SK-N-SH treated with all-trans-retinoic acid at 6 μM for 48 hours (cell line): Measurements from ENCODE around the gene COL4A4.

Experiments
- GLIS3 ChIP-seq: fragments of 250-450 bp; sonication (Bioruptor Pico); IDR thresholded peaks from 2 replicates; pipeline ENCODE4 v1.5.0; 2020; ENCODE audit warnings: mild to moderate bottlenecking, moderate library complexity
- ZNF565 ChIP-seq: fragments of 450-650 bp; formaldehyde crosslinking; conservative IDR thresholded peaks from 2 replicates; pipeline ENCODE4 v1.5.0; 2020; ENCODE audit warnings: low read depth, mild to moderate bottlenecking, moderate library complexity
- ZNF8 ChIP-seq: fragments of 450-650 bp; formaldehyde crosslinking; IDR thresholded peaks from 2 replicates; pipeline ENCODE4 v1.5.0; 2020; ENCODE audit warnings: mild to moderate bottlenecking, moderate library complexity

GRCh38 chr2:226956659-226957058 is 207.3 kb downstream of the COL4A4 start:
- TF ChIP-seq ZNF565 (CRISPR knock-in tag) (no peak), ZNF8 (CRISPR knock-in tag) (no peak), GLIS3 (CRISPR knock-in tag) (no peak)
